Measurements from ENCODE around the gene KLF6.

Gene KLF6

DNA sequence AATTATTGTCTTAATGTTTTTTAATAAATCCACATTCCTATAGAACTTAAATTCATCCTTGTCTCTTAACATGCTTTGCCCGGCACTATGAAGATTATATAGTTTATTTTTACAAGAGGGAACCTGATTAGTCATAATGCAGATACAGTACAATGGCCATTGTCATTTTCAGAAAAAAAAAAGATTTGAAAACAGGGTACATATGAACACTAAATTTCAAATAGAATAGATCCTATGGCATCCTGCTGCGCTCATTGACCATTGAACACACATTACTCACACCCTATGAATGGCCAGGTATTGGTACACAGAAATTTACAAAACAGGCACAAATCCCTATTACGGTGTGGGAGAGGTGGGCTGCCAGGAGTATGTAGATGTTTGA lies 2.0 kb upstream of the KLF6 start:
- H3K27me3 ChIP-seq (ENCODE audit: low read length): no peaks in the 10 kb centered on the region
- no peak for TF ChIP-seq EZH2phosphoT487 (conservative IDR thresholded peaks at IDR 0.05; ENCODE audit: low read length)
- TF ChIP-seq, protein P1, sequence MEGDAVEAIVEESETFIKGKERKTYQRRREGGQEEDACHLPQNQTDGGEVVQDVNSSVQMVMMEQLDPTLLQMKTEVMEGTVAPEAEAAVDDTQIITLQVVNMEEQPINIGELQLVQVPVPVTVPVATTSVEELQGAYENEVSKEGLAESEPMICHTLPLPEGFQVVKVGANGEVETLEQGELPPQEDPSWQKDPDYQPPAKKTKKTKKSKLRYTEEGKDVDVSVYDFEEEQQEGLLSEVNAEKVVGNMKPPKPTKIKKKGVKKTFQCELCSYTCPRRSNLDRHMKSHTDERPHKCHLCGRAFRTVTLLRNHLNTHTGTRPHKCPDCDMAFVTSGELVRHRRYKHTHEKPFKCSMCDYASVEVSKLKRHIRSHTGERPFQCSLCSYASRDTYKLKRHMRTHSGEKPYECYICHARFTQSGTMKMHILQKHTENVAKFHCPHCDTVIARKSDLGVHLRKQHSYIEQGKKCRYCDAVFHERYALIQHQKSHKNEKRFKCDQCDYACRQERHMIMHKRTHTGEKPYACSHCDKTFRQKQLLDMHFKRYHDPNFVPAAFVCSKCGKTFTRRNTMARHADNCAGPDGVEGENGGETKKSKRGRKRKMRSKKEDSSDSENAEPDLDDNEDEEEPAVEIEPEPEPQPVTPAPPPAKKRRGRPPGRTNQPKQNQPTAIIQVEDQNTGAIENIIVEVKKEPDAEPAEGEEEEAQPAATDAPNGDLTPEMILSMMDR (IDR thresholded peaks at IDR 0.05; ENCODE audit: insufficient read depth, low read length, poor library complexity, severe bottlenecking): no peak
- H3K27ac ChIP-seq (ENCODE audit: low read depth, low read length): no peak overlapping the region
- H3K4me3 ChIP-seq (ENCODE audit: insufficient read depth, low read length, poor library complexity, severe bottlenecking): no peak overlapping the region
- H3K9me3 ChIP-seq (ENCODE audit: insufficient read depth, low read length): no peaks in the 10 kb centered on the region
- no peaks in the 10 kb centered on the region for H3K9me2 ChIP-seq (replicated peaks; ENCODE audit: insufficient read depth, low read length)
- peaks cover 28% of the 10 kb centered on the region for H3K79me2 ChIP-seq (ENCODE audit: insufficient read depth, low read length)
- no peak overlapping the region for H3K9ac ChIP-seq (ENCODE audit: low read length)
- H3F3A ChIP-seq (ENCODE audit: insufficient read depth): peaks cover 6% of the 10 kb centered on the region; the same call in 1 of the 2 replicates
- H2AFZ ChIP-seq (ENCODE audit: low read depth, low read length, severe bottlenecking): no peak overlapping the region
- H4K20me1 ChIP-seq (ENCODE audit: low read depth, low read length): no peaks in the 10 kb centered on the region
- H3K4me2 ChIP-seq (ENCODE audit: low read depth, low read length, poor library complexity, severe bottlenecking): no peak overlapping the region
- H3K36me3 ChIP-seq (ENCODE audit: low read length): no peaks in the 10 kb centered on the region; the same call in 1 of the 2 replicates

DNA sequence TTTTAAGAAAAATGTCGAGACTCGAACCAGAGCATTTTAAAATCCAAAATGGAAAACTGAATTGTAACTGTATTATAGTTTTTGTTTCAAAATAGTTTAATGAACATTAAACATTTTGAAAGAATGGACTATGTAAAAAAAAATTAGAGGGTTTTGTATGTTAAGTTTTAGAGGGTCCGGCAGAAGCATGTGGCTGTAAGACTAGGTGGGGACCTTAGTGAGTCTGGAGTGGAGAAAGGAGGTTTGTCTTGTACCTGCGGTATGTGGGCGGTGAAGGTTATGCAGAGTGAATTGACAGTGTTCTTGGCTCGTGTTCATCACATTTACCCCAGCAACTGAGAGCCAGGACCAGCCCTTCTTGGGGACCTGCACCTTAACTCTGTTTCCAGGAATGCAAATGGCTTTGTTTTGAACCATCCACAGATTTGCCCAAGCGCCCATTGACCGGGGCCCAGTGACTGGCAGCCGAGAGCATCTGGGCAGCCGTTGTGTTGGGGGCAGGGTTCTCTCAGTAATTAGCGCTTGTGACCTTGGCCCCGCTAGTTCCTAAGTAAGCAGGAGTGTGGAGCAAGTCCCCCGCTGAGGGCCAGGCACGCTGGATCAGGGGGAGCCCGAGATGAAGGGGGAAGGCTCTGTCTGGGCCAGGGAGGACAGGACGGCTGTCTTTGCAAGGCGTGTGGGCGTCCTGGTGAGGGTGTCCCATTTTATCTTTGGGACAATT lies 1.4 kb upstream of the KLF6 start:
- TF ChIP-seq EZH2phosphoT487 (conservative IDR thresholded peaks at IDR 0.05; ENCODE audit: low read length): no peak
- TF ChIP-seq, protein P1 (IDR thresholded peaks at IDR 0.05; ENCODE audit: insufficient read depth, low read length, poor library complexity, severe bottlenecking): no peak
- Histone ChIP-seq H3K9me3 (ENCODE audit: insufficient read depth, low read length) (no peaks in the 10 kb centered on the region), H2AFZ (ENCODE audit: low read depth, low read length, severe bottlenecking) (no peak overlapping the region), H3F3A (ENCODE audit: insufficient read depth) (peaks cover 6% of the 10 kb centered on the region; the same call in 1 of the 2 replicates), H3K79me2 (ENCODE audit: insufficient read depth, low read length) (peaks cover 30% of the 10 kb centered on the region), H3K4me3 (ENCODE audit: insufficient read depth, low read length, poor library complexity, severe bottlenecking) (peak overlapping the region; percentile 63), H3K4me2 (ENCODE audit: low read depth, low read length, poor library complexity, severe bottlenecking) (peak overlapping the region; percentile 76), H3K9ac (ENCODE audit: low read length) (no peak overlapping the region), H3K27me3 (ENCODE audit: low read length) (no peaks in the 10 kb centered on the region), H3K36me3 (ENCODE audit: low read length) (no peaks in the 10 kb centered on the region; the same call in 1 of the 2 replicates), H3K27ac (ENCODE audit: low read depth, low read length) (no peak overlapping the region), H4K20me1 (ENCODE audit: low read depth, low read length) (no peaks in the 10 kb centered on the region), H3K9me2 (replicated peaks; ENCODE audit: insufficient read depth, low read length) (no peaks in the 10 kb centered on the region)

DNA sequence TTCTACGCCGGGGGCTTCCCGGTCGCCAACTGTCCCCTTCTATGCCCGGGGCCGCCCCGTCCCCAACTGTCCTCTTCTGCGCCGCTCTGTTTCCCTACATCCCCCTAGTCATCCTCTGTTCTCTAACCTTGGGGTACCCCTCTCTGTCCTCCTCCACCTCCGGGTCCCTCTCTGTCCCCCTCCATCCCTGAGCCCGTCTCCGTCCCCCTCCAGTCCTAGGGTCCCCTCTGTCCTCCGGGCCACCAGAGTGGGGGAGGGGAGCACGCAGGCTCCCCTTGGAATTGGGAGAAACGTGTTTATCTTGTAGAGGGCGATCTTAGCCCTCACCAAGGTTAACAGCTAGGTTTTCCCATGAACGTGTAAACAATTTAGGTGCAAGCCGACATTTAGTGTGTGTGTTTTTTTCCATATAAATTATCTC lies 852 bp upstream of the KLF6 start:
- Histone ChIP-seq H3K4me2 (ENCODE audit: low read depth, low read length, poor library complexity, severe bottlenecking) (peak overlapping the region; percentile 76), H3F3A (ENCODE audit: insufficient read depth) (peaks cover 6% of the 10 kb centered on the region; the same call in 1 of the 2 replicates), H3K27me3 (ENCODE audit: low read length) (no peaks in the 10 kb centered on the region), H4K20me1 (ENCODE audit: low read depth, low read length) (no peaks in the 10 kb centered on the region), H3K9ac (ENCODE audit: low read length) (peak overlapping the region; percentile 71), H3K36me3 (ENCODE audit: low read length) (no peaks in the 10 kb centered on the region; the same call in 1 of the 2 replicates), H3K9me2 (replicated peaks; ENCODE audit: insufficient read depth, low read length) (no peaks in the 10 kb centered on the region), H3K79me2 (ENCODE audit: insufficient read depth, low read length) (peaks cover 30% of the 10 kb centered on the region), H2AFZ (ENCODE audit: low read depth, low read length, severe bottlenecking) (peak overlapping the region; percentile 85), H3K4me3 (ENCODE audit: insufficient read depth, low read length, poor library complexity, severe bottlenecking) (peak overlapping the region; percentile 63), H3K27ac (ENCODE audit: low read depth, low read length) (peak overlapping the region; percentile 73), H3K9me3 (ENCODE audit: insufficient read depth, low read length) (no peaks in the 10 kb centered on the region)
- TF ChIP-seq, protein P1 (IDR thresholded peaks at IDR 0.05; ENCODE audit: insufficient read depth, low read length, poor library complexity, severe bottlenecking): no peak
- no peak for TF ChIP-seq EZH2phosphoT487 (conservative IDR thresholded peaks at IDR 0.05; ENCODE audit: low read length)
